NT2/D1 (cell line): ENCODE measurements around the gene TPPP3.

Experiments
- SUZ12 ChIP-seq: IDR thresholded peaks from 2 replicates; pipeline ENCODE4 v1.6.1; 2011; ENCODE audit not compliant: insufficient read length, insufficient read depth; ENCODE audit errors: extremely low read depth
- YY1 ChIP-seq: IDR thresholded peaks from 2 replicates; pipeline ENCODE4 v1.6.1; 2011; ENCODE audit not compliant: insufficient read length, insufficient read depth
- ZNF274 ChIP-seq: IDR thresholded peaks from 2 replicates; pipeline ENCODE4 v1.6.1; 2011; ENCODE audit warnings: mild to moderate bottlenecking, low read depth, low read length

GRCh38 chr16:67425061-67425460 lies 31.8 kb upstream of the TPPP3 start:
- TF ChIP-seq SUZ12 (no peak), YY1 (no peak), ZNF274 (no peak)
